H1 (cell line): ENCODE data around the gene AAK1. TPM values are rescaled to one million over a fixed set of nuclear protein-coding genes. Genes with fewer than 3 reads are reported as not detected.

ENCODE experiments used
- CTCF ChIA-PET: fragments of 300-600 bp; sonication (Branson Sonifier 250); formaldehyde crosslinking; loops from one replicate; lab custom pipeline; 2021; ENCODE audit not compliant: partially characterized antibody; lab: Charles Lee
- POLR2A ChIA-PET: fragments of 300-600 bp; sonication (Branson Sonifier 250); formaldehyde crosslinking; loops from one replicate; lab custom pipeline; 2021; ENCODE audit warnings: inconsistent platforms; ENCODE audit not compliant: partially characterized antibody; lab: Charles Lee
- DNase-seq, 2 experiments: peaks; one replicate each; pipeline versions ENCODE4 v3.0.0 to v3.0.0-alpha.2; 2010 to 2022; ENCODE audit warnings: low spot score in 2 of 2, low read depth in 1 of 2, mixed read lengths in 1 of 2
- FAIRE-seq: peaks from 2 replicates; lab custom pipeline; 2011; peaks lifted over from hg19 to GRCh38; lab: Jason Lieb, UNC
- H2AFZ ChIP-seq: 2 replicates; pipeline ENCODE4 v1.8.1; 2012; ENCODE audit warnings: low read length, inconsistent platforms
- H2AK5ac ChIP-seq: 2 replicates; pipeline ENCODE4 v1.6.1; 2013; ENCODE audit warnings: low read depth, low read length
- H2BK120ac ChIP-seq: replicated peaks from 2 replicates; pipeline ENCODE3; 2013; ENCODE audit warnings: low read depth, low read length, inconsistent platforms
- H2BK12ac ChIP-seq: 2 replicates; pipeline ENCODE4 v1.6.1; 2013; ENCODE audit warnings: low read depth, low read length
- H2BK15ac ChIP-seq: 2 replicates; pipeline ENCODE4 v1.6.1; 2013; ENCODE audit warnings: low read length
- H2BK20ac ChIP-seq: 2 replicates; pipeline ENCODE4 v1.6.1; 2013; ENCODE audit warnings: low read length
- H2BK5ac ChIP-seq: 2 replicates; pipeline ENCODE4 v1.6.1; 2013; ENCODE audit warnings: low read depth, low read length
- H3K14ac ChIP-seq: 2 replicates; pipeline ENCODE4 v1.6.1; 2013; ENCODE audit warnings: inconsistent platforms; ENCODE audit not compliant: insufficient read length
- H3K18ac ChIP-seq: 2 replicates; pipeline ENCODE4 v1.6.1; 2013; ENCODE audit warnings: low read length; ENCODE audit errors: extremely low read depth
- H3K23ac ChIP-seq: 2 replicates; pipeline ENCODE4 v1.6.1; 2013; ENCODE audit warnings: inconsistent platforms; ENCODE audit not compliant: insufficient read length
- H3K23me2 ChIP-seq: 2 replicates; pipeline ENCODE4 v1.6.1; 2013; ENCODE audit warnings: low read depth, low read length
- H3K27ac ChIP-seq: 2 replicates; pipeline ENCODE4 v1.6.1; 2011; ENCODE audit warnings: low read depth, low read length, inconsistent platforms
- H3K27me3 ChIP-seq, 4 experiments: replicated peaks in 1 of 4; 1 replicate in 1 of 4; 2 replicates in 3 of 4; pipeline versions ENCODE4 v1.6.1 to v1.8.1; 2011 to 2013; ENCODE audit warnings: low read length in 3 of 4, mild to moderate bottlenecking in 3 of 4, inconsistent platforms in 2 of 4, mixed read lengths in 2 of 4, moderate library complexity in 1 of 4; ENCODE audit not compliant: control insufficient read depth in 3 of 4, insufficient read depth in 3 of 4; ENCODE audit errors: extremely low read depth in 1 of 4
- H3K36me3 ChIP-seq, 4 experiments: 2 replicates each; pipeline versions ENCODE4 v1.6.1 to v1.8.1; 2011 to 2013; ENCODE audit warnings: mild to moderate bottlenecking in 4 of 4, low read length in 3 of 4, moderate library complexity in 2 of 4, control low read depth in 1 of 4, inconsistent platforms in 1 of 4; ENCODE audit not compliant: insufficient read depth in 4 of 4, control insufficient read depth in 2 of 4
- H3K4ac ChIP-seq: replicated peaks from 2 replicates; pipeline ENCODE3; 2013; ENCODE audit warnings: low read length, low read depth, mixed read lengths, inconsistent platforms; ENCODE audit not compliant: insufficient read length
- H3K4me1 ChIP-seq, 4 experiments: replicated peaks in 1 of 4; 1 replicate in 1 of 4; 2 replicates in 3 of 4; pipeline versions ENCODE4 v1.6.1 to v1.8.1; 2011 to 2013; ENCODE audit warnings: low read length in 3 of 4, inconsistent platforms in 2 of 4, mixed read lengths in 1 of 4; ENCODE audit not compliant: insufficient read depth in 4 of 4, control insufficient read depth in 3 of 4
- H3K4me2 ChIP-seq, 2 experiments: 2 replicates each; pipeline versions ENCODE4 v1.6.1 to v1.8.1; 2011 to 2013; ENCODE audit warnings: low read depth in 2 of 2, low read length in 2 of 2, control low read depth in 1 of 2, inconsistent platforms in 1 of 2, mild to moderate bottlenecking in 1 of 2; ENCODE audit not compliant: insufficient read depth in 1 of 2
- H3K4me3 ChIP-seq, 4 experiments: fragments of 200-600, 300-600 bp in 1 of 4; sonication (generic), shearing (Covaris generic), sonication (Bioruptor Twin) in 1 of 4; 2 replicates each; pipeline versions ENCODE4 v1.5.1 to v1.8.1; 2011 to 2016; ENCODE audit warnings: low read length in 4 of 4, low read depth in 3 of 4, control low read depth in 2 of 4, inconsistent platforms in 2 of 4, mild to moderate bottlenecking in 2 of 4, mixed read lengths in 1 of 4, moderate library complexity in 1 of 4; ENCODE audit not compliant: insufficient read depth in 2 of 4; ENCODE audit errors: extremely low read depth in 1 of 4
- H3K56ac ChIP-seq: replicated peaks from 2 replicates; pipeline ENCODE3; 2013; ENCODE audit warnings: low read depth, mild to moderate bottlenecking, mixed read lengths, low read length, inconsistent platforms; ENCODE audit not compliant: insufficient read length
- H3K79me1 ChIP-seq: 2 replicates; pipeline ENCODE4 v1.6.1; 2013; ENCODE audit warnings: low read depth, low read length, control low read depth
- H3K79me2 ChIP-seq, 2 experiments: 2 replicates each; pipeline versions ENCODE4 v1.6.1 to v1.8.1; 2012 to 2013; ENCODE audit warnings: low read length in 2 of 2, mild to moderate bottlenecking in 2 of 2, inconsistent platforms in 1 of 2; ENCODE audit not compliant: insufficient read depth in 2 of 2, control insufficient read depth in 1 of 2
- H3K9ac ChIP-seq, 4 experiments: replicated peaks in 1 of 4; 1 replicate in 1 of 4; 2 replicates in 3 of 4; pipeline versions ENCODE4 v1.6.1 to v1.8.1; 2011 to 2013; ENCODE audit warnings: low read depth in 3 of 4, low read length in 3 of 4, control low read depth in 2 of 4, mild to moderate bottlenecking in 2 of 4, moderate library complexity in 2 of 4, inconsistent platforms in 1 of 4; ENCODE audit errors: extremely low read depth in 1 of 4
- H3K9me3 ChIP-seq, 2 experiments: 2 replicates each; pipeline versions ENCODE4 v1.6.1 to v1.8.1; 2012 to 2013; ENCODE audit warnings: mild to moderate bottlenecking in 2 of 2, moderate library complexity in 2 of 2, control low read depth in 1 of 2, inconsistent platforms in 1 of 2, low read depth in 1 of 2, low read length in 1 of 2, mixed read lengths in 1 of 2; ENCODE audit not compliant: insufficient read depth in 2 of 2
- H4K20me1 ChIP-seq, 2 experiments: replicated peaks in 1 of 2; 2 replicates each; pipeline versions ENCODE3 to v1.8.1; 2011 to 2013; ENCODE audit warnings: inconsistent platforms in 2 of 2, low read length in 2 of 2, mild to moderate bottlenecking in 1 of 2; ENCODE audit not compliant: insufficient read depth in 2 of 2, control insufficient read depth in 1 of 2
- H4K5ac ChIP-seq: 2 replicates; pipeline ENCODE4 v1.6.1; 2013; ENCODE audit warnings: low read length, low read depth, mixed read lengths, inconsistent platforms; ENCODE audit not compliant: insufficient read length
- H4K8ac ChIP-seq: 2 replicates; pipeline ENCODE4 v1.8.0; 2013; ENCODE audit warnings: mild to moderate bottlenecking, moderate library complexity, low read length, inconsistent platforms; ENCODE audit not compliant: insufficient read depth; ENCODE audit errors: extremely low read depth
- H4K91ac ChIP-seq: replicated peaks from 2 replicates; pipeline ENCODE3; 2013; ENCODE audit warnings: low read length, mixed read lengths, inconsistent platforms; ENCODE audit not compliant: insufficient read length
- GABPA ChIP-seq: IDR thresholded peaks from 2 replicates; pipeline ENCODE4 v1.6.1; 2011; ENCODE audit warnings: mild to moderate bottlenecking, low read length, moderate library complexity, borderline replicate concordance; ENCODE audit not compliant: insufficient read depth
- POU5F1 ChIP-seq: IDR thresholded peaks from 2 replicates; pipeline ENCODE4 v1.6.1; 2011; ENCODE audit warnings: low read depth, mild to moderate bottlenecking, low read length, moderate library complexity
- RNF2 ChIP-seq: fragments of 200-900, 300-1000 bp; sonication (generic); IDR thresholded peaks from 2 replicates; pipeline ENCODE4 v1.7.1; 2016; ENCODE audit warnings: borderline replicate concordance, low read depth, mild to moderate bottlenecking, antibody characterized with exemption, low read length; ENCODE audit not compliant: poor library complexity, severe bottlenecking; ENCODE audit errors: missing control alignments
- SAP30 ChIP-seq: fragments of 300-600 bp; sonication (generic); IDR thresholded peaks from 2 replicates; pipeline ENCODE4 v1.7.1; 2012; ENCODE audit warnings: low read length, moderate library complexity, mild to moderate bottlenecking, inconsistent platforms; ENCODE audit not compliant: insufficient read depth, insufficient replicate concordance
- SIX5 ChIP-seq: IDR thresholded peaks from 2 replicates; pipeline ENCODE4 v1.6.1; 2011; ENCODE audit warnings: mild to moderate bottlenecking, low read depth, low read length
- ZNF274 ChIP-seq: IDR thresholded peaks from 2 replicates; pipeline ENCODE4 v1.7.0; 2012; ENCODE audit warnings: low read length, borderline replicate concordance; ENCODE audit errors: extremely low read depth
- WGBS, 2 experiments: shearing (Covaris generic) in 1 of 2; methylation state at CpG; one replicate each; pipeline versions ENCODE4 v1.1.6 to v1.1.7; 2013 to 2015; ENCODE audit warnings: low lambda C conversion rate in 2 of 2, mixed read lengths in 2 of 2, inconsistent platforms in 1 of 2, low coverage in 1 of 2, missing lambda C conversion rate in 1 of 2; ENCODE audit not compliant: insufficient replicate concordance in 2 of 2, insufficient coverage in 1 of 2, insufficient read length in 1 of 2; ENCODE audit errors: extremely low coverage in 1 of 2, missing lambda C conversion rate in 1 of 2; 5-methylcytosine and 5-hydroxymethylcytosine counted together
- polyA plus RNA-seq, 7 experiments: library from polyadenylated mRNA; depleted of rRNA in 3 of 7; stranded (reverse) in 5 of 7; unstranded in 2 of 7; fragments of >200 nt in 5 of 7; fragments of 200-250 nt in 2 of 7; gene quantifications; 1 replicate in 5 of 7; 2 replicates in 1 of 7; 4 replicates in 1 of 7; pipeline versions ENCODE4 v1.2.1 to v1.2.3, GENCODE V29; 2011 to 2013; ENCODE audit warnings: missing spikeins in 2 of 7, mixed read lengths in 2 of 7
- total RNA-seq: library from RNA; stranded (reverse); fragmentation: NEBNext Ultra II Directional; extraction: Animal tissue kit (Norgen Biotek cat#: 25700); gene quantifications from 2 replicates; pipeline ENCODE4 v1.2.1, GENCODE V29; 2021
- TF ChIP-seq, protein P1 (sequence below): IDR thresholded peaks from 2 replicates; pipeline ENCODE4 v1.6.1; 2012; ENCODE audit warnings: inconsistent platforms

The AAK1 gene
- total and polyA plus RNA-seq, 2 of the 8 experiments (the other 6 are each of a cell fraction or from before 2014, with no cell fraction given) = 10.0 to 40.5 TPM

DNA sequence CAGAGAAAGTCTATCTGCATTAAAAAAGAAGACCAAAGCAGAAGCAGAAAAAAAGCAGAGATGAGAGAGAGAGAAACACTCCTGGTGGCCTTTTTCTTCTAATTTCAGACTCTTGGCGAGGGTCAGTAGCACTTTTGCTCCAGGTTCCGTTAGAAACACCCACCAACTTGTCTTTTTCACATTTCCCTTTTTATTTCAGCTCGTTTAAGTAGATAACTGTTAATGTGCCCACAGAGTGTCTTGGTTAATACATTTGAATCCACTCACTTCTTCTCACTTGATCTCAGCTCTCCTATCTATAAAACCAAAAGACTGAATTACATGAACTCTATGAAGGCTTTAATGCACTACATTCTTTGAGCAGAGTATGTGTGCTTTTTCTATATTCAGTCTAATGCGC lies 63.1 kb downstream of the AAK1 start:
- H4K8ac ChIP-seq = no peak overlapping the region
- DNase-seq (no peak), FAIRE-seq (no peak)
- TF ChIP-seq RNF2 (no peak), ZNF274 (no peak), SIX5 (no peak), POU5F1 (no peak), GABPA (no peak), SAP30 (no peak)
- TF ChIP-seq, protein P1, sequence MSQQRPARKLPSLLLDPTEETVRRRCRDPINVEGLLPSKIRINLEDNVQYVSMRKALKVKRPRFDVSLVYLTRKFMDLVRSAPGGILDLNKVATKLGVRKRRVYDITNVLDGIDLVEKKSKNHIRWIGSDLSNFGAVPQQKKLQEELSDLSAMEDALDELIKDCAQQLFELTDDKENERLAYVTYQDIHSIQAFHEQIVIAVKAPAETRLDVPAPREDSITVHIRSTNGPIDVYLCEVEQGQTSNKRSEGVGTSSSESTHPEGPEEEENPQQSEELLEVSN = no peak
- H4K20me1 ChIP-seq = no peaks in the 10 kb centered on the region
- ChIA-PET CTCF (interaction anchor here (0.9 to 1.3 kb wide), 5 partner anchors 10 to 144 kb away, joined by 3 to 4 read pairs (median 3); no protein-coding TSS in a partner anchor), POLR2A (interaction anchor here (0.7 kb wide), 1 partner anchor 64 kb away, joined by 3 read pairs; no protein-coding TSS in a partner anchor)
- no peak overlapping the region for H4K5ac ChIP-seq
- 81% methylated on average over 4 of the region's 4 CpGs; no CpG with 5 or more reads in 1 of the 2 experiments for WGBS, 2 experiments
- peaks cover 0 to 31% of the 10 kb centered on the region in 2 experiments; a peak in 2 of 4 replicates for H3K79me2 ChIP-seq
- no peaks in the 10 kb centered on the region for H3K27me3 ChIP-seq
- H2BK20ac ChIP-seq = no peak overlapping the region
- no peaks in the 10 kb centered on the region; the same call in 1 of the 2 replicates for H3K79me1 ChIP-seq
- no peak overlapping the region for H2BK120ac ChIP-seq
- H3K36me3 ChIP-seq = no peaks in the 10 kb centered on the region
- H3K23ac ChIP-seq = no peak overlapping the region
- no peak overlapping the region for H3K27ac ChIP-seq
- no peaks in the 10 kb centered on the region for H3K9me3 ChIP-seq
- no peak overlapping the region for H4K91ac ChIP-seq
- H2BK5ac ChIP-seq = no peak overlapping the region
- no peaks in the 10 kb centered on the region for H3K23me2 ChIP-seq
- no peak overlapping the region for H3K4ac ChIP-seq
- H2AFZ ChIP-seq = no peak overlapping the region
- no peak overlapping the region for H3K4me2 ChIP-seq
- no peak overlapping the region for H2BK15ac ChIP-seq
- no peak overlapping the region for H3K56ac ChIP-seq
- H3K9ac ChIP-seq = no peak overlapping the region
- no peak overlapping the region for H3K4me3 ChIP-seq
- peaks cover 3 to 27% (median 9%) of the 10 kb centered on the region in 4 experiments; a peak in 5 of 7 replicates for H3K4me1 ChIP-seq
- H2BK12ac ChIP-seq = no peak overlapping the region
- H3K18ac ChIP-seq = no peak overlapping the region
- H3K14ac ChIP-seq = no peak overlapping the region
- H2AK5ac ChIP-seq = no peak overlapping the region
